Activated naive CD8-positive, alpha-beta T cell treated with anti-CD3 and anti-CD28 coated beads, Interleukin-2, amount 10 ng/mL, durations not matched to agents 7 days and 5 days (primary cell): ENCODE results near the gene CNOT10. TPM values are rescaled to one million over a fixed set of nuclear protein-coding genes. Genes with fewer than 3 reads are reported as not detected.
"Not testable (repeated sequence)": the region's sequence is repeated elsewhere in the genome, so short reads cannot be mapped to it uniquely, and the experiment has no call there.

Experiments
- ATAC-seq: fragments of 150-1000 bp; cut with Tn5 transposase; one replicate; pipeline ENCODE4 v1.10.0; 2021; ENCODE audit warnings: low read depth, moderate library complexity
- POLR2A ChIA-PET: fragments of 350-600 bp; sonication (Branson Sonifier 250); formaldehyde crosslinking; loops from one replicate; lab custom pipeline; 2021; ENCODE audit warnings: antibody characterized with exemption; lab: Charles Lee
- DNase-seq: peaks from one replicate; pipeline ENCODE4 v3.0.0; 2021
- H3K27ac Mint-ChIP-seq: one replicate; pipeline ENCODE4 v1.8.0; 2022; ENCODE audit warnings: mild to moderate bottlenecking, mixed read lengths
- H3K27me3 Mint-ChIP-seq: one replicate; pipeline ENCODE4 v1.8.0; 2022; ENCODE audit warnings: mild to moderate bottlenecking, moderate library complexity, mixed read lengths
- H3K36me3 Mint-ChIP-seq: one replicate; pipeline ENCODE4 v1.8.0; 2021; ENCODE audit warnings: mild to moderate bottlenecking, mixed read lengths
- H3K4me1 Mint-ChIP-seq: one replicate; pipeline ENCODE4 v1.8.0; 2021; ENCODE audit warnings: mixed read lengths
- H3K4me3 Mint-ChIP-seq: one replicate; pipeline ENCODE4 v1.8.0; 2022; ENCODE audit warnings: mild to moderate bottlenecking, moderate library complexity, mixed read lengths
- H3K9me3 Mint-ChIP-seq: one replicate; pipeline ENCODE4 v1.8.0; 2021; ENCODE audit warnings: mixed read lengths
- total RNA-seq, 2 experiments: library from RNA; stranded (reverse); gene quantifications; one replicate each; pipeline ENCODE4 v1.2.3, GENCODE V29; 2021

Gene CNOT10, protein sequence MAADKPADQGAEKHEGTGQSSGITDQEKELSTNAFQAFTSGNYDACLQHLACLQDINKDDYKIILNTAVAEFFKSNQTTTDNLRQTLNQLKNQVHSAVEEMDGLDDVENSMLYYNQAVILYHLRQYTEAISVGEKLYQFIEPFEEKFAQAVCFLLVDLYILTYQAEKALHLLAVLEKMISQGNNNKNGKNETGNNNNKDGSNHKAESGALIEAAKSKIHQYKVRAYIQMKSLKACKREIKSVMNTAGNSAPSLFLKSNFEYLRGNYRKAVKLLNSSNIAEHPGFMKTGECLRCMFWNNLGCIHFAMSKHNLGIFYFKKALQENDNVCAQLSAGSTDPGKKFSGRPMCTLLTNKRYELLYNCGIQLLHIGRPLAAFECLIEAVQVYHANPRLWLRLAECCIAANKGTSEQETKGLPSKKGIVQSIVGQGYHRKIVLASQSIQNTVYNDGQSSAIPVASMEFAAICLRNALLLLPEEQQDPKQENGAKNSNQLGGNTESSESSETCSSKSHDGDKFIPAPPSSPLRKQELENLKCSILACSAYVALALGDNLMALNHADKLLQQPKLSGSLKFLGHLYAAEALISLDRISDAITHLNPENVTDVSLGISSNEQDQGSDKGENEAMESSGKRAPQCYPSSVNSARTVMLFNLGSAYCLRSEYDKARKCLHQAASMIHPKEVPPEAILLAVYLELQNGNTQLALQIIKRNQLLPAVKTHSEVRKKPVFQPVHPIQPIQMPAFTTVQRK
- 10 to 100 TPM; 56.0 to 62.9 TPM for total RNA-seq

DNA sequence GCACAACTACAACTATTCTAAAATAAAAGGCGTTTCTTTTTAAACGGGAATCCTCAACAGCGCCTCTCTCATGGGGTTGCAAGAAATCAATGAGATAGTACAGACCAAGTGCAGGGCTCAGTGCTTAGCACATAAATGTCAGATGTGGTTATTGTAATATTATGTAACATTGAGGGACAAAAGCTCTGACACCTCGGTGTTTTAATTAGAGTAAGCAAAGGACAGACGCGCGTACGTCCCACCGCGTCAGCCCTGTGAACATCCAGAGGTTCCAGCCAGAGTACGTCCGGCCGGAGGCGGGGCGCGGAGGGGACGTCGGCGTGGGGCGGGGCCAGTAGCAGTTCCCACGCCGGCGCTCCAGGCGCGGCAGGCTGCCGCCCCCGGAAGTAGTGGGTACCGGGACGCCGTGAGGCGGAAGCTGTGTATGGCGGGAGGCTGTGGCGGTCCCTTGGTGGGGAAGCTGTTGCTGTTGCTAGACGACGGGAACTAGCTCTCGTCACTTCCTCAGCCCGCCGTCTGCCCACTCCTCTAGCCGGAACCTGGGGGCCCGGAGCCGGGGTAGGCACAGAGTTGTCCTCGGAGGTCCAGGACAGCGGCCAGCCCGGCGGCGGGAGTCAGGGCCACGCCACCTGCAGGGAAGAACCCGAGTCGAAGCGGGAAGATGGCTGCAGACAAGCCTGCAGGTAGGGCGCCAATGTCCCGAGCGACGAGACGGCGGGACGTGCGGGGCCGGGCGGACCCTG, at the start of gene CNOT10:
CNOT10 (plus strand) TSS at position 389 of the 743 bp plus-strand sequence; CDS start at position 662, 273 bp downstream.
- Mint-ChIP-seq H3K27ac (peak within 1 kb of the TSS; percentile 90), H3K9me3 (no peaks in the 10 kb centered on the region), H3K27me3 (peaks cover 2% of the 10 kb centered on the region), H3K36me3 (peaks cover 21% of the 10 kb centered on the region), H3K4me1 (peaks cover 25% of the 10 kb centered on the region), H3K4me3 (peak within 1 kb of the TSS; percentile 92)
- POLR2A ChIA-PET: interaction anchor here (0.6 to 1.2 kb wide), 4 partner anchors 18 to 198 kb away, joined by 3 to 5 read pairs (median 4); no protein-coding TSS in a partner anchor
- ATAC-seq: peak; percentile 96
- peak; percentile 96 for DNase-seq

DNA sequence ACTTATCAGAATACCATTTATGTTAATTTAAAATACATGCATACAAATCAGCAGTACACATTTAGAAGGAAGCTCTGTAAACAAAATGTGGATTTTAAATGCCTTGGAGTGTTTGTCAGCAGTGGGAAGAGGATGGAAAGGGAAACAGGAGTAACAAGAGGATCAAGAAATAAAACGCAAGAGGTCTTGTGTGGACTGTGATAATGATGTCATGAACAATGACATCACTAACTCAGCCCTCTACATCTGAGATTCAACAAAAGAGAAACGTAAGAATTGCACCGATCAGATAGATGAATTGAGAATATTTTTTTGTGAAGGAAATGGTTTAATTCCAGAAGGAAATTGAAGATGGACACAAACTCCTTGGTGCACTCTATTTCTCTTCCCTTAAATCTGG, 44.0 kb upstream of the CNOT10 start:
- no peaks in the 10 kb centered on the region for H3K9me3 Mint-ChIP-seq
- DNase-seq (no peak), ATAC-seq (no peak)
- POLR2A ChIA-PET: no interaction called here
- peaks cover 20% of the 10 kb centered on the region for H3K27me3 Mint-ChIP-seq
- no peaks in the 10 kb centered on the region for H3K4me1 Mint-ChIP-seq
- no peak overlapping the region for H3K27ac Mint-ChIP-seq
- no peaks in the 10 kb centered on the region for H3K36me3 Mint-ChIP-seq
- no peak overlapping the region for H3K4me3 Mint-ChIP-seq

DNA sequence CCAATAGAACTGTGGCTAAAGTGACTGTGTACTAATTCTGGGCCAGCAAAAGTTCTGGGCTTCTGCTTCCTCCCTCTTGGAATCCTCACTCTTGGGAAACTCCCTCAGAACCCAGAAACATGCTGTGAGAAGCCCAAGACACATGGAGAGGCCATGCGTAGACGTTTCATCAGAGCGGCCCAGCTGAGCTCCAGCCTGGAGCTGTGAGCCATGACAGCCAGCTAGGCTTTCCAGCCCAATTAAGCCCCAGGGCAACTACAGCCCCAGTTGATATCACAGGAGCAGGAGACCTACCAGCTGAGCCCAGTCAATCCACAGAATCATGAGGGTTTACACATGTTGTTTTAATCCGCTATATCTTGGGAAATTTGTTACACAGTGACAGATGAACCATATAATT, 43.6 kb upstream of the CNOT10 start:
- peaks cover 19% of the 10 kb centered on the region for H3K27me3 Mint-ChIP-seq

DNA sequence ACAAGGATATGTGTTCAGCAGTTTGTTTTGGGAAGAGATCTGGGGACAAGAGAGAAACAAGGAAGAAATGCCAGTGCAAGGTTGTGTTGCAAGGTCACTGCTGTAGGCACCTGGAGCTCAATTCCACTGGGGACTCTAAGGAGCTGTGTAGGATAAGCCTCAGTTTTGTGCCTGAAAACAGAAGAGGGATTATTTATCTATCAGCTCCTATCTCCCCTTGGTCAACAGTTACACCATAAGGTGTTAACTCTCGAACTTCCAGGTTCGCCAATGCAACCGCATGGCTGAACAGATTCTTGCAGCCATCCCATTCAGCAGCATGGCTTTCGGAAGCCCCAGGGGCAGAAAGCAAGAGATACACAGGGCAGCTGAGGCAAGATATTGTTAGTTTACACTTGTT, 41.6 kb upstream of the CNOT10 start:
- H3K9me3 Mint-ChIP-seq: no peaks in the 10 kb centered on the region
- POLR2A ChIA-PET: no interaction called here
- DNase-seq: no peak
- H3K4me1 Mint-ChIP-seq: no peaks in the 10 kb centered on the region
- peaks cover 18% of the 10 kb centered on the region for H3K27me3 Mint-ChIP-seq
- no peaks in the 10 kb centered on the region for H3K36me3 Mint-ChIP-seq
- no peak overlapping the region for H3K4me3 Mint-ChIP-seq
- ATAC-seq: no peak
- no peak overlapping the region for H3K27ac Mint-ChIP-seq

More for the DNA sequence above, 43.6 kb upstream of the CNOT10 start:
- H3K4me3 Mint-ChIP-seq: no peak overlapping the region
- H3K36me3 Mint-ChIP-seq: no peaks in the 10 kb centered on the region
- no peak overlapping the region for H3K27ac Mint-ChIP-seq
- no peaks in the 10 kb centered on the region for H3K9me3 Mint-ChIP-seq
- no peaks in the 10 kb centered on the region for H3K4me1 Mint-ChIP-seq
- POLR2A ChIA-PET: no interaction called here
- no peak for ATAC-seq
- no peak for DNase-seq

DNA sequence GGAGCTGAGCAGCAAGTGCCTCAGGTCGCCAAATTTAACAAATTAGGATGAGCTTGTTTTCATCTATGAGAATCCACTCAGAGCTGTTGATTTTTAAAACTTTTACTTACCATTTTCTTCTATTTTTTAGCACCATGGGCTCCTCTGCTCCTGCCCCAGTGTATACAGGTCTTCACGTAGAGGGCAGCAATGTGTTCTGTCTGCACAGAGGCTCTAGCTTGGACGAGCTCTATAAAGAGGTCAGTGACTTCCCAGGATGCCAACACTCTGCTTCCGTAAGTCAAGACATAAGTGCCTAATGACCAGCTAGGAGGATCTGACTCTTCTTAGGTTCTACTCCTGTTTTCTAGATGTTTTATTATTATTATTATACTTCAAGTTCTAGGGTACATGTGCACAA, 41.2 kb upstream of the CNOT10 start:
- ATAC-seq (no peak), DNase-seq (no peak)
- H3K27ac Mint-ChIP-seq: no peak overlapping the region
- POLR2A ChIA-PET: no interaction called here
- H3K4me3 Mint-ChIP-seq: no peak overlapping the region
- no peaks in the 10 kb centered on the region for H3K4me1 Mint-ChIP-seq
- no peaks in the 10 kb centered on the region for H3K36me3 Mint-ChIP-seq
- H3K9me3 Mint-ChIP-seq: no peaks in the 10 kb centered on the region
- H3K27me3 Mint-ChIP-seq: peaks cover 18% of the 10 kb centered on the region

DNA sequence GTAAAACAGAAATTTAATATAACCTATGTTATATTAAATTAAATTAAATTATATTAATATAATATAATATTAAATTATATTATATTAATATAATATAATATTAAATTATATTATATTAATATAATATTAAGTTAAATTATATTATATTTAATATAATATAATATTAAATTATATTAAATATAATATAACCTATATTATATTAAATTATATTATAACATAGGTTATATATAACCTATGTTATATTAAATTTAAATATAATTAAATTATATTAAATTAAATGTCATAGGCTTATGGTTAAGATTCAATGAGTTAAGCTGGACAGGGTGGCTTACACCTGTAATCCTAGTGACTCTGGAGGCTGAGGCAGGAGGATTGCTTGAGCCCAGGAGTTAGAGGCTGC, 40.6 kb upstream of the CNOT10 start:
- DNase-seq (no peak), ATAC-seq (no peak)
- Mint-ChIP-seq H3K36me3 (no peaks in the 10 kb centered on the region), H3K9me3 (no peaks in the 10 kb centered on the region), H3K4me1 (no peaks in the 10 kb centered on the region), H3K27ac (no peak overlapping the region), H3K4me3 (no peak overlapping the region), H3K27me3 (peaks cover 18% of the 10 kb centered on the region)
- POLR2A ChIA-PET: no interaction called here

DNA sequence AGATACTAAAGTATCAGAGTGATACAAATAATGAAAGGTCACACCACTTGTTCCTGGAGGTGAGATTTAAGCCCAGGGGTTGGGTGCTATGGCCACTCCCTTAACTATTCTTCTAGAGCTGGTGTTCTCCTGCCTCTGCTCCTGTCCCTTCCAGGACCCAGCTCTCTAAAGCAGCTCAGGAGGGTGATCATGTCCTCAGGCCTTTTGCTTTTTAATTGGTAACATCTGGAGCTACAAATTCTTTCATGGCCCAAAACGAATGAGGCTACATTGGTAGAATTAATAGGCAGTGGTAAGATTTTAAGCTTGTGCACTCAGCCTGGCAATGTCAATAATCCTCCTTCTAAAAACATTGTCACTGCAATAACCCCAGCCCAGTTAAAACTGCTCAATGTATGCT, 38.2 kb upstream of the CNOT10 start:
- Mint-ChIP-seq H3K9me3 (no peaks in the 10 kb centered on the region), H3K27ac (no peak overlapping the region), H3K27me3 (peaks cover 12% of the 10 kb centered on the region), H3K4me1 (no peaks in the 10 kb centered on the region), H3K36me3 (no peaks in the 10 kb centered on the region), H3K4me3 (no peak overlapping the region)
- ATAC-seq (no peak), DNase-seq (no peak)
- POLR2A ChIA-PET: no interaction called here

DNA sequence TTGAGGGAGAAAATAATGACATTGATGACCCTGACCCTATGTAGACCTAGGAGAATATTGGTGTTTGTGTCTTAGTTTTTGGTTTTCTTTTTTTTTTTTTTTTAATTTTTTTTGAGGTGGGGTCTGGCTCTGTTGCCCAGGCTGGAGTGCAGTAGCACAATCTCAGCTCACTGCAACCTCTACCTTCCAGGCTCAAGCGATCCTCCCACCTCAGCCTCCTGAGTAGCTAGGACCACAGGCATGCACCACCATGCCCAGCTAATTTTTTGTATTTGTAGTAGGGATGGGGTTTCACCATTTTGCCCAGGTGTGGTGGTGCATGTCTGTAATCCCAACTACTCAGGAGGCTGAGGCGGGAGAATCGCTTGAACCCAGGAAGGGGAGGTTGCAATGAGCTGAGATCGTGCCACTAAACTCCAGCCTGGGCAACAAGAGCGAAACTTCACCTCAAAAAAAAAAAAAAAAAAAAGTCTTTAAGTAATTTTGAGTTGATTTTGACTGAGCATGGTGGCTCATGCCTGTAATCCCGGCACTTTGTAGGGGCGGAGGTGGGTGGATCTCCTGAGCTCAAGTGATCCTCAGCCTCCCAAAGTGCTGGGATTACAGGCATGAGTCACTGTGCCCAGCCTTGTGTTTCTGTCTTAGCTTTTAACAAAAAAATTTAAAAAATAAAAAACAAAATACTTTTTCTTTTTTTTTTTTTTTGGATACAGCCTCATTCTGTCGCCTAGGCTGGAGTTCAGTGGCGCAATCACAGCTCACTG, 32.5 kb upstream of the CNOT10 start:
- H3K36me3 Mint-ChIP-seq, DNase-seq, H3K27ac Mint-ChIP-seq, H3K4me3 Mint-ChIP-seq, H3K9me3 Mint-ChIP-seq, ATAC-seq, H3K4me1 Mint-ChIP-seq: not testable (repeated sequence)
- POLR2A ChIA-PET: interaction anchor here (0.6 kb wide), 2 partner anchors 369 to 394 kb away, joined by 3 to 4 read pairs; no protein-coding TSS in a partner anchor
- H3K27me3 Mint-ChIP-seq: peaks cover 19% of the 10 kb centered on the region

DNA sequence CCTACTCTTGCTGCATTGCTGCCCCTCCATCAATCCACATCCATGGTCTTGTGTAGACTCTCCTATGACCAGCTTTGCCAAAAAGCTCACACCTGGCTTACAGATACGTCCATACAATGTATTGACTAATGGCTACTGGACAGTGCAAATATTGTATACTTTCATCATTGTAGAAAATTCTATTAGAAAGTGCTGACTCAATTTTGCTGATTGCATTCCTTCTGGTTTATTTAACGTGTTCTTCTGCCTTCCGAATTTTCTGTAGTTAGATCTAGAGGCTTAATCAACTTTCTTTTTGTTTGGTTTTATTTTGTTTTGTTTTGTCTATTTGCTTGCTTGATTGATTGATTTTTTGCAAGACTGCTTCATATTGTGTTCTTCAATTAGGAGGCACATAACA, 29.8 kb upstream of the CNOT10 start:
- H3K4me1 Mint-ChIP-seq: no peaks in the 10 kb centered on the region
- peaks cover 23% of the 10 kb centered on the region for H3K27me3 Mint-ChIP-seq
- no peak overlapping the region for H3K27ac Mint-ChIP-seq
- no peaks in the 10 kb centered on the region for H3K9me3 Mint-ChIP-seq
- DNase-seq (no peak), ATAC-seq (no peak)
- H3K36me3 Mint-ChIP-seq: no peaks in the 10 kb centered on the region
- H3K4me3 Mint-ChIP-seq: no peak overlapping the region
- POLR2A ChIA-PET: no interaction called here

DNA sequence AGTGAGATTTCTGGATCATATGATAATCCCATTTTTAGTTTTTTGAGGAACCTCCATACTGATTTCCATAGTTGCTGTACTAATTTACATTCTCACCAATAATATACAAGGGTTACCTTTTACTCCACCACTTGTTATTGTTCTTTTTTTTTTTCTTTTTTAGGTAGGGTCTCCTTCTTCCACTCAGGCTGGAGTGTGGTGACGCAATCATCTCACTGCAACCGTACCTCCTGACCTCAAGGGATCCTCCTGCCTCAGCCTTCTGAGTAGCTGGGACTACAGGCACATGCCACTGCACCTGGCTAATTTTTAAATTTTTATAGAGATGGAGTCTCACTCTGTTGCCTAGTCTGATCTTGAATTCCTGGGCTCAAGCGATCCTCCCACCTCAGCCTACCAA, 24.4 kb upstream of the CNOT10 start:
- Mint-ChIP-seq H3K9me3 (no peaks in the 10 kb centered on the region), H3K4me1 (no peaks in the 10 kb centered on the region), H3K27me3 (peaks cover 21% of the 10 kb centered on the region), H3K27ac (no peak overlapping the region), H3K4me3 (no peak overlapping the region), H3K36me3 (no peaks in the 10 kb centered on the region)
- DNase-seq: no peak
- no peak for ATAC-seq
- POLR2A ChIA-PET: no interaction called here

DNA sequence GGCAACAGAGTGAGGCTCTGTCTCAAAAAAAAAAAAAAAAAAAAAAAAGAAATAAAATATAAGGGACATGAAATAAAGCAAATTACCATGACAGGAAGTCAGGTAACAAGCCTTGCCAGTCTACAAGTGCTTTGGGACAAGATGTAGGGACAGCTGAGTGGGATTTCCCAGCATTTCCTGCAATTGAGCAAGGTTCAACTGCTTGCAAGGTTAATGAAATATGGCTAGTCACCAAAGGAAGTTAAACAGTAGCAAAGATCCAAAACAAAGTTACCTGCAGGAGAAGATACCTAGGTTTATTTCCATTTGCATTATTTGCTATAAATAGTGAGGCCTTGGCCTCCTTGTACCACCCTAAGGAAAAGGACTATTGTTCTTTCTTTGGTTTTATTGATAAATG, 22.3 kb upstream of the CNOT10 start:
- no peak overlapping the region for H3K4me3 Mint-ChIP-seq

DNA sequence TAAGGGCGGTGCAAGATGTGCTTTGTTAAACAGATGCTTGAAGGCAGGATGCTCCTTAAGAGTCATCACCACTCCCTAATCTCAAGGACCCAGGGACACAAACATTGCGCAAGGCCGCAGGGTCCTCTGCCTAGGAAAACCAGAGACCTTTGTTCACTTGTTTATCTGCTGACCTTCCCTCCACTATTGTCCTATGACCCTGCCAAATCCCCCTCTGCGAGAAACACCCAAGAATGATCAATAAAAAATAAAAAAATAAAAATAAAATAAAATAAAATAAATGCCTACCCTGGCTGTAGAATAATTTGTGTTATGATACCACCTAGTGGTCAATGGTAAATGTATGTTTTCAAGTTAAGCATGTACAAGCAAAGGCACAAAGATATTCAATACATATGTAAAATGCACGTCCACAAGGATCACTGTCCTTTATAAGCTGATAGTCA, 20.3 kb upstream of the CNOT10 start:
- DNase-seq, POLR2A ChIA-PET: not testable (repeated sequence)

More for the DNA sequence above, 22.3 kb upstream of the CNOT10 start:
- Mint-ChIP-seq H3K27me3 (peaks cover 11% of the 10 kb centered on the region), H3K36me3 (no peaks in the 10 kb centered on the region), H3K9me3 (no peaks in the 10 kb centered on the region), H3K27ac (no peak overlapping the region), H3K4me1 (no peaks in the 10 kb centered on the region)
- DNase-seq: no peak
- no peak for ATAC-seq
- POLR2A ChIA-PET: no interaction called here

More for the DNA sequence above, 20.3 kb upstream of the CNOT10 start:
- H3K4me1 Mint-ChIP-seq, H3K9me3 Mint-ChIP-seq, ATAC-seq, H3K36me3 Mint-ChIP-seq, H3K4me3 Mint-ChIP-seq, H3K27me3 Mint-ChIP-seq, H3K27ac Mint-ChIP-seq: not testable (repeated sequence)
